HEK293 (cell line): Measurements from ENCODE around the gene C11orf21.

Source experiments
- CTCF ChIA-PET: fragments of 350-600 bp; formaldehyde crosslinking; extraction: SDS; loops from one replicate; lab custom pipeline; 2021; ENCODE audit warnings: antibody characterized with exemption; lab: Yijun Ruan, JAX
- POLR2A ChIA-PET: fragments of 300-600 bp; formaldehyde crosslinking; extraction: SDS; loops from one replicate; lab custom pipeline; 2020; ENCODE audit warnings: antibody characterized with exemption, inconsistent platforms; lab: Yijun Ruan, JAX
- H3K27ac ChIP-seq: fragments of 200-500 bp; sonication (Bioruptor generic); 2 replicates; pipeline ENCODE4 v1.5.1; 2014; ENCODE audit warnings: low read depth, low read length, control low read depth, inconsistent platforms; ENCODE audit errors: extremely low read depth
- H3K36me3 ChIP-seq, 2 experiments: fragments of 200-500 bp in 1 of 2; sonication (Bioruptor generic) in 1 of 2; 1 replicate in 1 of 2; 2 replicates in 1 of 2; pipeline ENCODE4 v1.5.1; 2014 to 2017; ENCODE audit warnings: inconsistent platforms in 2 of 2, low read length in 2 of 2; ENCODE audit not compliant: control insufficient read depth in 2 of 2, insufficient read depth in 1 of 2
- H3K4me1 ChIP-seq: fragments of 200-500 bp; sonication (Bioruptor generic); 2 replicates; pipeline ENCODE4 v1.5.1; 2014; ENCODE audit warnings: mild to moderate bottlenecking, low read length, inconsistent platforms; ENCODE audit not compliant: control insufficient read depth, insufficient read depth
- H3K4me3 ChIP-seq: 2 replicates; pipeline ENCODE4 v1.5.1; 2011; ENCODE audit warnings: low read depth, mild to moderate bottlenecking, control low read depth, low read length, moderate library complexity
- H3K9me3 ChIP-seq: fragments of 200-500 bp; sonication (Bioruptor generic); 2 replicates; pipeline ENCODE4 v1.5.1; 2014; ENCODE audit warnings: low read depth, low read length, inconsistent platforms; ENCODE audit not compliant: control insufficient read depth, insufficient read depth
- CTCF ChIP-seq: fragments of 450-650 bp; formaldehyde crosslinking; IDR thresholded peaks from 2 replicates; pipeline ENCODE4 v1.5.1; 2016; ENCODE audit warnings: missing biosample characterization, missing genetic modification characterization
- PBX3 ChIP-seq: sonication (generic); formaldehyde crosslinking; IDR thresholded peaks from 2 replicates; pipeline ENCODE4 v1.8.1; 2022; ENCODE audit warnings: mild to moderate bottlenecking, moderate library complexity, missing genetic modification reagents
- PRDM1 ChIP-seq: fragments of 450-650 bp; formaldehyde crosslinking; IDR thresholded peaks from 2 replicates; pipeline ENCODE4; 2016; ENCODE audit warnings: missing biosample characterization, missing genetic modification characterization
- SCRT1 ChIP-seq: fragments of 450-650 bp; formaldehyde crosslinking; IDR thresholded peaks from 2 replicates; pipeline ENCODE4 v1.5.1; 2016; ENCODE audit warnings: missing biosample characterization, missing genetic modification characterization, borderline replicate concordance
- ZFHX2 ChIP-seq: fragments of 450-650 bp; formaldehyde crosslinking; conservative IDR thresholded peaks from 2 replicates; pipeline ENCODE4 v1.5.1; 2016; ENCODE audit warnings: missing biosample characterization, missing genetic modification characterization
- ZFP37 ChIP-seq: fragments of 450-650 bp; formaldehyde crosslinking; IDR thresholded peaks from 2 replicates; pipeline ENCODE4 v1.5.1; 2016; ENCODE audit warnings: missing biosample characterization, missing genetic modification characterization
- ZNF2 ChIP-seq: fragments of 450-650 bp; formaldehyde crosslinking; IDR thresholded peaks from 2 replicates; pipeline ENCODE4 v1.5.1; 2016; ENCODE audit warnings: missing biosample characterization, missing genetic modification characterization
- ZNF311 ChIP-seq: fragments of 450-650 bp; formaldehyde crosslinking; IDR thresholded peaks from 2 replicates; pipeline ENCODE4 v1.5.1; 2017; ENCODE audit warnings: missing biosample characterization, missing genetic modification characterization, borderline replicate concordance
- ZNF398 ChIP-seq: fragments of 450-650 bp; formaldehyde crosslinking; IDR thresholded peaks from 2 replicates; pipeline ENCODE4 v1.5.1; 2017; ENCODE audit warnings: missing biosample characterization, missing genetic modification characterization
- ZNF654 ChIP-seq: fragments of 450-650 bp; formaldehyde crosslinking; IDR thresholded peaks from 2 replicates; pipeline ENCODE4 v1.5.1; 2016; ENCODE audit warnings: low read depth, missing biosample characterization, missing genetic modification characterization
- ZNF707 ChIP-seq: fragments of 450-650 bp; formaldehyde crosslinking; IDR thresholded peaks from 2 replicates; pipeline ENCODE4 v1.5.1; 2016; ENCODE audit warnings: missing biosample characterization, missing genetic modification characterization
- TF ChIP-seq, protein P1 (sequence below): fragments of 450-650 bp; formaldehyde crosslinking; IDR thresholded peaks from 2 replicates; pipeline ENCODE4 v1.5.1; 2017; ENCODE audit warnings: missing biosample characterization, missing genetic modification characterization
- TF ChIP-seq, protein P2 (sequence below): fragments of 450-650 bp; formaldehyde crosslinking; IDR thresholded peaks from 2 replicates; pipeline ENCODE4 v1.5.1; 2016; ENCODE audit warnings: missing biosample characterization, missing genetic modification characterization

The C11orf21 gene

DNA sequence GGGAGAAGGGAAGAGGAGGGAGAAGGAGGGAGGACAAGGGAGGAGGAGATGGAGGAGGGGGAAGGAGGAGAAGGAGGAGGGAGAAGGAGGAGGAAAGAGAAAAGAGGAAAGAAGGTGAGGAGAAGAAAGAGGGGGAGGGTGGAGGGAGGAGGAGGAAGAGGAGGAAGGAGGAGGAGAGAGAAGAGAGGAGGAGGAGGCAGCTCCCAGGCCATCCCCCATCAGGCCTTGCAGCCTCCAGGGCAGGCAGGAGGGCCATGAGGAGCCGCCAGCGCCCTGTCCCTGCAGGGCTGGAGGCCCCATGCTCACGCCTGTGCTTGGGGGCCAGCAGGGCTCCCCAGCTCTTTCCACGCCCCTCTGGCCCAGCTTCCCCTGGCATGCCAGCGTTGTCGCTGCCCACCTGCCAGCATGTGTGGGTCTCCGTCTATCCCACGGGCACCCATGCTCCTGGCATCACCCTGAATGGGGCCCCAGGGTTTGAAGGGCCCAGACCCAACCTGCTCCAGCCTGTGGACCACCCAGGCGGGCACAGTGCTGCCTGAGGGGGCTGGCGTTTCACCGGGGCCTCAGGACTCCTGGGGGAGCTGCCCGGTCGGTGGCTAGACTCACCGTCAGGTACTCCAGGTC, 5.3 kb upstream of the C11orf21 start:
- Histone ChIP-seq H3K4me3 (no peak overlapping the region), H3K9me3 (no peaks in the 10 kb centered on the region), H3K4me1 (no peaks in the 10 kb centered on the region), H3K36me3 (no peaks in the 10 kb centered on the region), H3K27ac (no peak overlapping the region)
- POLR2A ChIA-PET: interaction anchor here (3.1 kb wide), 1 partner anchor 113 kb away, joined by 19 read pairs; no protein-coding TSS in a partner anchor
- peak; percentile 34; the same call in 1 of the 2 replicates for TF ChIP-seq ZFHX2
- no peak for TF ChIP-seq SCRT1
- CTCF ChIA-PET: interaction anchor here (0.6 to 9.4 kb wide), 5 partner anchors 94 to 668 kb away, joined by 3 to 297 read pairs (median 4); partner anchors contain the start of gene TSSC4

DNA sequence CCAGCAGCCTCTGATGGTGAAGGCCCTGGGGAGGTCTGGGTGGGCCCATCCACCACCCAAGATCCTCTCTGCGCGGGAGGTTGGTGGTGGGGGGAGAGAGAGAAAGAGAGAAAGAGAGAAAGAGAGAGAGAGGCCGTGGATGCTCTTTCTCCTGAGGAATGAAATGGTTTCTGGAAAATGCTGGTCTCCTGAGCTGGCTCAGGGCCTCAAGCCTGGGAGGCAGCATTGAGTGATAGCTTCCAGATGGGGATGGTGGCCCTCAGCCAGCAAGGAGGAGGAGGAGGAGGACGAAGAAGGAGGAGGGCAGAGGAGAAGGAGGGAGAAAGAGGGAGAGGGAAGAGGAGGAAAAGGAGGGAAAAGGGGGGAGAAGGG, 4.7 kb upstream of the C11orf21 start:
- ChIA-PET CTCF (interaction anchor here (0.8 to 9.4 kb wide), 8 partner anchors 36 to 154 kb away, joined by 3 to 297 read pairs (median 6); partner anchors contain the start of gene TSSC4), POLR2A (interaction anchor here (3.1 kb wide), 1 partner anchor 114 kb away, joined by 19 read pairs; no protein-coding TSS in a partner anchor)
- H3K4me3 ChIP-seq: no peak overlapping the region
- no peaks in the 10 kb centered on the region for H3K4me1 ChIP-seq
- no peaks in the 10 kb centered on the region for H3K9me3 ChIP-seq
- H3K36me3 ChIP-seq: no peaks in the 10 kb centered on the region
- TF ChIP-seq ZNF2 (tag by site-specific recombination): no peak
- 0 out of 2 replicates have a peak, but pooled peaks have one; percentile 22 for TF ChIP-seq ZNF398
- TF ChIP-seq ZFHX2: peak; percentile 35
- TF ChIP-seq, protein P1, sequence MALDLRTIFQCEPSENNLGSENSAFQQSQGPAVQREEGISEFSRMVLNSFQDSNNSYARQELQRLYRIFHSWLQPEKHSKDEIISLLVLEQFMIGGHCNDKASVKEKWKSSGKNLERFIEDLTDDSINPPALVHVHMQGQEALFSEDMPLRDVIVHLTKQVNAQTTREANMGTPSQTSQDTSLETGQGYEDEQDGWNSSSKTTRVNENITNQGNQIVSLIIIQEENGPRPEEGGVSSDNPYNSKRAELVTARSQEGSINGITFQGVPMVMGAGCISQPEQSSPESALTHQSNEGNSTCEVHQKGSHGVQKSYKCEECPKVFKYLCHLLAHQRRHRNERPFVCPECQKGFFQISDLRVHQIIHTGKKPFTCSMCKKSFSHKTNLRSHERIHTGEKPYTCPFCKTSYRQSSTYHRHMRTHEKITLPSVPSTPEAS (tag by site-specific recombination): no peak
- no peak overlapping the region for H3K27ac ChIP-seq

GRCh38 chr11:2305788-2306451, 4.2 kb upstream of the C11orf21 start:
- no peak overlapping the region for H3K4me3 ChIP-seq

DNA sequence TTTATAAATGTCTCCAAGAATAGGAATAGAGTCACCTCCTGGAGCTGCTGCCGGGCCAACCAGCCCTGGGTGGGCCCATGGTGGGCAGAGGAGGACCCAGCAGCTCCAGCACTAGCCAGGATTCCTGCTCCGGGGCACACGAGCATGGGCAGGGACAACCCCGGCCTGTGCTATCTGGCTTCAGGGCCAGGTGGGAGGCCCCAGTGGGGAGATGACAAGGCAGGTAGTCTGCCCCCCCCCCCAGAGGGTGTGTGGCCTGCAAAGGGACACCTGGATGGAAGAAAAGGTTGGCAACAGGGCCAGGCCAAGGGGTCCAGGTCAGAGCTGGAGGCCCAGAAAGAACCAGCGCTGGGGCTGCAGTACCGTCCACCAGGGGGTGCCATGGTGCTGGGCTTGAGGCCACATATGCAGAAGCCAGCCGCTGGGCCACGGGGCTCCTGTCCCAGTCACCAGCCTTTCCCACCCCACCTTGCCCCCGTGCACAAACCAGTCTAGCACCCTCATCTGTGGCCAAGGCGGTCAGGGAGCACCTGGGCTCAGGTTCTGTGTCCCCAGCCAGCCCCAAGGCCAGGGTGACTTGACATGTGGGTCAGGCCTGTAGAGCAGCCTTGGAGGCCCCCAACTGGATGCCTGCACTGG, 3.5 kb upstream of the C11orf21 start:
- Histone ChIP-seq H3K27ac (no peak overlapping the region), H3K4me1 (no peaks in the 10 kb centered on the region), H3K9me3 (no peaks in the 10 kb centered on the region), H3K36me3 (no peaks in the 10 kb centered on the region), H3K4me3 (no peak overlapping the region)
- peak; percentile 39; the same call in 1 of the 2 replicates for TF ChIP-seq ZNF654 (tag by site-specific recombination)
- no peak for TF ChIP-seq ZNF311 (tag by site-specific recombination)
- TF ChIP-seq CTCF (tag by site-specific recombination): peak; percentile 82
- TF ChIP-seq PBX3 (CRISPR knock-in tag): peak; percentile 59; the same call in 1 of the 2 replicates
- TF ChIP-seq, protein P2, sequence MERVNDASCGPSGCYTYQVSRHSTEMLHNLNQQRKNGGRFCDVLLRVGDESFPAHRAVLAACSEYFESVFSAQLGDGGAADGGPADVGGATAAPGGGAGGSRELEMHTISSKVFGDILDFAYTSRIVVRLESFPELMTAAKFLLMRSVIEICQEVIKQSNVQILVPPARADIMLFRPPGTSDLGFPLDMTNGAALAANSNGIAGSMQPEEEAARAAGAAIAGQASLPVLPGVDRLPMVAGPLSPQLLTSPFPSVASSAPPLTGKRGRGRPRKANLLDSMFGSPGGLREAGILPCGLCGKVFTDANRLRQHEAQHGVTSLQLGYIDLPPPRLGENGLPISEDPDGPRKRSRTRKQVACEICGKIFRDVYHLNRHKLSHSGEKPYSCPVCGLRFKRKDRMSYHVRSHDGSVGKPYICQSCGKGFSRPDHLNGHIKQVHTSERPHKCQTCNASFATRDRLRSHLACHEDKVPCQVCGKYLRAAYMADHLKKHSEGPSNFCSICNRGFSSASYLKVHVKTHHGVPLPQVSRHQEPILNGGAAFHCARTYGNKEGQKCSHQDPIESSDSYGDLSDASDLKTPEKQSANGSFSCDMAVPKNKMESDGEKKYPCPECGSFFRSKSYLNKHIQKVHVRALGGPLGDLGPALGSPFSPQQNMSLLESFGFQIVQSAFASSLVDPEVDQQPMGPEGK (tag by site-specific recombination): peak; percentile 13; the same call in 1 of the 2 replicates
- POLR2A ChIA-PET: interaction anchor here (0.6 to 3.1 kb wide), 5 partner anchors 12 to 115 kb away, joined by 3 to 19 read pairs (median 4); partner anchors contain the start of gene TSSC4
- CTCF ChIA-PET: interaction anchor here (0.5 to 9.4 kb wide), 37 partner anchors 9 to 1395 kb away, joined by 3 to 297 read pairs (median 4); partner anchors contain the start of genes CD81 and TSSC4

More at GRCh38 chr11:2305788-2306451, 4.2 kb upstream of the C11orf21 start:
- H3K27ac ChIP-seq: no peak overlapping the region
- ChIA-PET POLR2A (interaction anchor here (1.8 to 3.1 kb wide), 2 partner anchors 72 to 114 kb away, joined by 5 to 19 read pairs; no protein-coding TSS in a partner anchor), CTCF (interaction anchor here (0.8 to 9.4 kb wide), 16 partner anchors 13 to 213 kb away, joined by 3 to 297 read pairs (median 4); partner anchors contain the start of genes CD81 and TSSC4)
- H3K36me3 ChIP-seq: no peaks in the 10 kb centered on the region
- H3K4me1 ChIP-seq: no peaks in the 10 kb centered on the region
- H3K9me3 ChIP-seq: no peaks in the 10 kb centered on the region
- TF ChIP-seq, protein P1 (tag by site-specific recombination): peak; percentile 69
- TF ChIP-seq ZFP37 (no peak), ZNF707 (tag by site-specific recombination) (no peak), PRDM1 (tag by site-specific recombination) (no peak)
